GM19455 (cell line): ENCODE results near the gene MFRP.

Experiments used
- ATAC-seq: cut with Tn5 transposase; IDR thresholded peaks from one replicate; pipeline ENCODE4 v1.9.1; 2021; ENCODE audit not compliant: unreplicated experiment

Gene MFRP

DNA sequence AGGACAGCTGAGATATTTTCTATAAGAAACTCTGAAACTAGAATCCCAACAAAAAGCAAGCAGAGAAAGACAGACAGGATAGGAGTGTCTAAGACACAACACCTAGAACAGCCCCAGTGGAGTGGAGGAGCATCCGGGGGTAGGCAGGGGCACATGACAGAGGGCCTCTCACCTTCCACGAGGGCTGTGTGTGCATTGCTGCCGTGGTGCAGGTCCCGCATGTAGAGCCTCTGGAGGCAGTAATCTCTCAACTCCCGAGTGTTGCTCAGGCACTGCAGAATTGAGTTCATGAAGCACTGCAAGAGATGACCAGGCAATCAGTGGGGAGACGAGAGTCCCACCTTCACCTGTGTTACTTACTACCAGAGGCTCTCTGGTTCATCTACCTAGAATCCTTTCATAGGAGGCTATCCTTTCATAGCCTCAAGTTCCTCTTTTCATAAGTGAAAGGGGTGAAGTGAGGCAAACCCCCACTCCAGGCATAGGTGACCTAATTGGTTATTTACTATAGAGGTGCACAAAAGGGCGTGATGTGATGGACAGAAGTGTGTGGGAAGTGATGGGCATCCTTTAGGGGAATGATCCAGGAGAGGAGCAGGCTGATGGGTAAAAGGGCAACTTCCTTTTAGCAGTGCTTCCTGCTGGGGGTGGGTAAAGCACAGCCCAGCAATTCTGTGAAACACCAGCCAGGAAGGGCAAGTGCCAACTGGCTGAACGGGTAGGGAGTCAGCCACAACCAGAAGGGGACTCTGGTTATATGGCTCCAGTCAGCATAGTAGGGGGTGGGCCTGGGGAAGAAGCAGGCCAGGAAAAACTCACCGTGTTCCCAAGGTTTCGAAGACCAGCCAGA, 13.1 kb upstream of the MFRP start:
- no peak for ATAC-seq

DNA sequence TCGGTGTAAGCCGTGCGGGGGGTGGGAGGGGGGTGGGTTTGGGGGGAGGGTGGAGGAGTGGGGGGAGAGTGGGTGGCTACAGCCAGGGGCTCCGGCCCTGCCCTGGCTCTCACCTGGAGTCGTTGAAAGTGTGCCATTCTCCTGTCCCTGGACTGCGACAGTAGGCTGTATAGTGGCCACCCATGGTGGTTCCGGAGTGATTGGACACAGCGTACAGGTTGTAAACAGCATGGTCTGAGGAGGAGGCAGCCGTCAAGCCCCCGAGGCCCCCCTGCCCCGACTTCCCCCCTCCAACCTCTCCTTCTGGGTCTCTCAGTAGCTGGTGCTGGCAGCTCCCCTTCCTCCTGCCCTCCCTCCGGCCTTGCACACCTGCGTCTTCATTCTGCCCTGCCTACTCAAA, 10.6 kb upstream of the MFRP start:
- ATAC-seq = no peak

DNA sequence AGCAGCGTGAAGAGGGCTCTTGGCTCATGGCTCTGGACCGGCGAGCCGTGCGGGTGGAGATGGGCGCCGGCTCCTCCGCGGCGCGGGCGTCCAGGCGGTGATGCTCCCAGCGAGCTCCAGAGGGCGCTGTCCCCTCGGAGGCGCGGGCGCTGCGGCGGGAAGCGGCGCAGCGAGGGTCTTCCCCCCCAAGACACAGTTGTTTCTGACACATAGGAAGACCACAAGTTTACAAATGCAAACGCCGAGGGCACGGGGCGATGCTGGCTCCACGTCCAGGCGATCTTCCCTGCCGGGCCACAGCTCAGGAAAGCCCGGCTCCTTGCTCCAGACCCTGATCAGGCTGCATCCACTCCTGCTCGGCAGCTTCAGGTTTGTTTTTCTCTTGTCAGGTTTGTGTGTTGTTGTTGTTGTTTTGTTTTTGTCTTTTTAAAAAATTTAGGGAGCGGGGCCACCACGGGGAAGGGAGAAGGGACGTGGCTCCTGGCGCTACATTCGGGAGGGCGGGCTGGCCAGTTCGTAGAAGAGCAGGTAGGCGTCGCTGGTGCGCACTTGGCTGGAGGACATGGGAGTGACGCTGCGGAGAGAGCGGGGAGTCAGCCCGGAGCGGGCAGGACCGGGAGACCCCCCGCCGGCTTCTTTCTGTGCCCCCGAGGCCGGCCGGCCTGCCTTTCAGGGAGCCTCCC, 10.0 kb upstream of the MFRP start:
- peak; percentile 64 for ATAC-seq

DNA sequence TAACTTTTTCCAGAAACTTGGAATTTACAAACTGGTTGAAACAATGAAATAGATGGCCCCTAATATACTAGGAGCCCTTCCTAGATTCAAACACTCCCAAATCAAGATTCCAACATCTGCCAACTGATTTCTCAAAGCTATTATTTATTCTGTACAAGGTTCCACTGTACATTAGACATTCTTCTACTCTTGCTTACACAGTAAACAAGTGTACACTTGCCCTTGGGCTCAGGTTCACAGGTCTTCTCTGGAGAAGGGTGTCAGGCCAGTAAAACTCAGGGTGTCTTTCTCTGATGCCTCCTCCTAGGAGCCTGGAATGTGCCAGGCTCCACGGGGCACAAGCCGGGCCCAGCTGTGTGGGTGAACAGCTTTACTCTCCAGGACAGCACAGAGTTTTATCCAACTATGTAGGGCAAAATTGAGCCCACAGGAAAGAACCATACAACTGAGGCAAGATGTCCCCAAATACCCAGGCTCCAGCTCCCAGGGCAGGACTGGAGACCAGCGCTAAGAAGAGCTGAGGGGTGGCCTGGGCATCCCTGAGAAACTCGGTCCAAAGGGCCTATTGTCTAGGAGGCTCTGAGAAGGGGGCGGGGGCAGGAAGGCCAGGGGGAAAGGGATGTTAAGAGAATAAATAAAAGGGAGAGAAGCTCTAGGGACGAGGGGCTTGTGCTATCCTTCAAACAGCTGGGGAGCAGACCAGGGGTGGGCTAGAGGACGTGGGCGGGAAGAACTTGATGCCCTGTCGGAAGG, 8.8 kb upstream of the MFRP start:
- ATAC-seq = no peak

DNA sequence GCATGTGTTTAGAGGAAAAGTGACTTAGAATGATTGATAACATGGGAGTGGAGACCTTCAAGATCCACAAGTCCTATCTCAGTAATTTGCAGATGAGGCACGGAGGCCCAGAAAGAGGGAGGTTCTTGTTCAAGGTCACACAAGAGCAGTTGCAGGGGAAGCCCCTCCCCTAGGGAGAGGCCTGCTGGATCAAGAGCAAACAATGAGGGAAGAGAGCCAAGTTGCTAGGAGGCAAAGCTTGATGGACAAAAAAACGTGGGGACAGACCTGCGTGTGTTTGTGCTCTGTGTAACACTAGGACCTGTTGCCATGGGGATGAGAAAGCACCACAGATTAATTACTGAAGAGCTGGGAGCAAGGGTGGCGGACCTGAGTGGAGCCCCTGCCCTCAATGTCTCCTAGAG, 6.4 kb upstream of the MFRP start:
- ATAC-seq = no peak

DNA sequence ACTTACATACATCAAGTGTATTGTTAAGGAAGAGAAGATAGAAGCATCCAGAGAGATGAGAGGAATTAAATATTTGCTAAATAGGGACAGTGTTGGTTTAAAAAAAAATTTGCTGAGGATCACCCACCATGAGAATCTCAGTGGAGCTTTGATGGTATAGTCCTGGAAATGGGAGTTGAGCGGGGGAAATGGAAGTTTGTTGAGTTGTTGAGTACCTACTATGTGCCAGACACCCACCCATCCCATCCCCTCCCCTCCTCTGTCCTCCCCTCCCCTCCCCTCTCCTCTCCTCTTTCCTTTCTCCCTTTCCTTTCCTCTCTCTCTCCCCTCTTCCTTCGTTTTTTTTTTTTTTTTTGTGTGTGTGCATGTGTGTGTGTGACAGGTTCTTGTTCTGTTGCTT, 4.7 kb upstream of the MFRP start:
- ATAC-seq = no peak

DNA sequence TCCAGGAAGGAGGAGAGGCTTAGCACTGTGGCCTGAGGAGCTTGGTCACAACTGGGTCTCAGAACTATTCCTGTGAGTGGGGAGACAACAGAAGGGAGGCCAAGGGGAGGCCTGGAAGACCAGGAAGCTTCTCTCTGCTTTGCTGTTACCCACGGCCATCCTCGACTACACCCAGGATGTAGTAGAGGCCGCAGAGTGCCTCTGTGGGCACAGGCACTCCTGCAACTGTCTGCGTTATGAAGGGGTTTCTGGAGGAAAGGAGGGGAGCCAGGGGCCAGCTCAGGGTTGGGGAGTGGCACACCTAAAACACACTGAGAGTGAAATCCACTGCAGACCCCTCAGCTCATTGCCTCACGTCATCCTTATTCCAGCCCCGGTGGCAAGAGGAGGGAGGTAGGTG, 3.8 kb upstream of the MFRP start:
- no peak for ATAC-seq

DNA sequence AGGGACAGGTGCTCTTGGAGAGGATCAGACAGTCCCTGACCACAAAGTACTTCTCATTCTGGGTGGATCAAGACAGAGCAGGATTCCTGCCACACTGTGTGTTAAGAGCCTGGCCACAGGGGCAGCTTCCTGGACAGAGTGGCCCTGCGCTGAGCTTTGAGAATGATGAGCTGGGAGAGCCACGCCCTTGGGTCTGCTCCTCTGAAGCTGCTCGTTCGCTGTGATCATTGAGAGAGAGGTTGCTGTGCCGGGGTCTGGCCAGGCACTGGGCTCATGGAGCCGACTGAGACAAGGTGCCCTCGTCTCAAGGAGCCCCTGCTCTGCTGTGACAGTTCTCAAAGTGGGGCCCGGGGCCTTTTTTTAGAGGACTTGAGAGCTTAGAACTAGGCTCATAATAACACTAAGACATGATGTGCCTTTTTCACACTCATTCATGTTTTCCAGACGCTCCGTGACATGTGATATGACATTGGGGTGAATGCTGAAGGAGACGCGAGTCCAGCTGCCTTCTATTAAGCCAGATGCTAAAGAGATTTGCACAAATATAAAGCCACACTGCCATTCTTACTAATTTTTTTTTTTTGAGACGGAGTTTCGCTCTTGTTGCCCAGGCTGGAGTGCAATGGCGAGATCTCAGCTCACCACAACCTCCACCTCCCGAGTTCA, 1.6 kb upstream of the MFRP start:
- no peak for ATAC-seq

DNA sequence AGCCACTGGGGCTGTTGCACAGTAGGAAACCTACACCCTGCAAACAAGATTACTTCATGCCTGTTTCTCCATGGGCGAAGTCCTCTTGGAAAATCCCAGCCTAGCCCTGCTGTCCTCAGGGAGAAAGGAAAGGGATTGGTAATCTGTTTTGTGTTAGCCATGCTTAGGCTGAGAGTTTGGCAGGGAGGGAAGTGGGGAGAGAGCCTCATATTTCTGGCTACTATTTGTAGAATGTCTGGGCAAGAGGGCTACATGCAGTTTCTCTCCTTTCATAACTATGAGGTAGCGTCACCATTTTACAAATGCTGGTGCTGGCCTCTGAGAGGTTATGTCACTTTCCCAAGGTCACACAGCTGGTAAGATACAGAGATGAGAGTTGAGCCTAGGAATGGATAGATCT, 737 bp upstream of the MFRP start:
- ATAC-seq = no peak

DNA sequence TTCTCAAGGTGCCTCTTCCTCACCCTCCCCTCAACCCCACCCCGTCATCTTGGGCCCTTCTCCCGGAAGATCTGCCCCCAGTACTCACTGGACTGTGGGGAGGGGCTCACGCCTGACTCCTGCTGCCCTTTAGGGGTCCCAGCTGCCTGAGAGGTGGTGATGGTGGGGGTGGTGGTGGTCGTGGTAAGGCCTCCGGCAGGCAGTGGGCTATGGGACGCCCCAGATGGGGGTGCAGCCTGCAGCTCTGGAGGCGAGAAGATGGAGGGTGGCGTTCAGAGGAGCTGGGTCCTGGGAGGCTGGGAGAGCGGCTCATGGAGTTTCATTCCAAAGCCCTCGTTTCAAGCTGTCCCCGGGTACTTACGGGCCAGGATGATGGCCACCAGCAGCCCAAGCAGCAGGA, 820 bp downstream of the MFRP start:
- no peak for ATAC-seq

DNA sequence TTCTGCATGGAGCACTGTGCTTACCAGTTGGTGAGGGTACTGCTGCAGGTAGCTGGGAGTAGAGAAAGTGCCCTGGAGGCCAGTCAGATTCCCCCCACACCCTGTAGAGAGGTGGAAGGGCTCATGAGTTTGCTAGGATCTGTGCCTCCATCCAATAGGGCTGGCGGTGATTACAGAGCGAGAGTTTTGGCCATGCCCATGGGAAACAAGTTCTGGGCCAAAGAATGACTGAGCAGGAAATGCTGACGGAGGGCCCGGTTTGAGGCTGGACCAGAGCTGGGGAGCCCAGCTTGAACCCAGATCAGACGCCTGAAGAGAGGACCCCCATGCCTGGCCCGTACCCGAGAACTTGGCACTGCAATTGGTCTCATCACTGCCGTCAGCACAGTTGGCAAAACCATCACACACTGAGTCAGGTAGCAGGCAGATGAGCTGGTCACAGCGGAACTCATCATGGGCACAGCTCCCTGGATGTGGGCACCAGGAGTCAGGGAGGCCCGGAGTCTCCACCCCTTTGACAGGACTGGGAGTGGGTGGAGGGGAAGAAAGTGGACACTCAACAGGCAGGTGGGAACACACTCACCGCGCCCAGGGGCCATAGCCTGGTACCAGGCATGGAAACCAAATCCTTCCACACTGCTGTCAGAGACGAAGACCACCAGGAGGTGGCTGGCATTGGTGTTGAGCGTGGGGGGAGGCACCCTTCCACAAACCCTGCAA, 2.1 kb downstream of the MFRP start:
- no peak for ATAC-seq

DNA sequence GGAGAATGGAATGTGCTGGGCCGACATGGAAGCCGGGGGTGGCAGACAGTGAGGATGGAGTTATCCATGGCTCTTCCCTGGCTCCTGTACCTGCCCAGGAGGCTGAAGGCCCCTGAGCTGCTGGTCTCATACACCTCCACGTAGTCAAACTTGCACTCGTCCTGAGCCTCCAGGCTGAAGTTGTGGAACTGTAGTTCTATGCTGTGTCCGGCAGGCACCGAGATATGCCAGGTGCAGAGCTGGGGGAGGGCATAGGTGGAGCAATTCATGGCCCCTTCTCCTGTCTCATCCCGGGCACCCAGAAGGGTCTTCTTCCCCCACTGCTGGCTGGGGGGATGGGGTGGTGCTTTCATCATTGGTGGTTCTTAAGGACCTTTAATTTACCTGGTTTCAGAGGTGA, 2.8 kb downstream of the MFRP start:
- ATAC-seq = no peak

DNA sequence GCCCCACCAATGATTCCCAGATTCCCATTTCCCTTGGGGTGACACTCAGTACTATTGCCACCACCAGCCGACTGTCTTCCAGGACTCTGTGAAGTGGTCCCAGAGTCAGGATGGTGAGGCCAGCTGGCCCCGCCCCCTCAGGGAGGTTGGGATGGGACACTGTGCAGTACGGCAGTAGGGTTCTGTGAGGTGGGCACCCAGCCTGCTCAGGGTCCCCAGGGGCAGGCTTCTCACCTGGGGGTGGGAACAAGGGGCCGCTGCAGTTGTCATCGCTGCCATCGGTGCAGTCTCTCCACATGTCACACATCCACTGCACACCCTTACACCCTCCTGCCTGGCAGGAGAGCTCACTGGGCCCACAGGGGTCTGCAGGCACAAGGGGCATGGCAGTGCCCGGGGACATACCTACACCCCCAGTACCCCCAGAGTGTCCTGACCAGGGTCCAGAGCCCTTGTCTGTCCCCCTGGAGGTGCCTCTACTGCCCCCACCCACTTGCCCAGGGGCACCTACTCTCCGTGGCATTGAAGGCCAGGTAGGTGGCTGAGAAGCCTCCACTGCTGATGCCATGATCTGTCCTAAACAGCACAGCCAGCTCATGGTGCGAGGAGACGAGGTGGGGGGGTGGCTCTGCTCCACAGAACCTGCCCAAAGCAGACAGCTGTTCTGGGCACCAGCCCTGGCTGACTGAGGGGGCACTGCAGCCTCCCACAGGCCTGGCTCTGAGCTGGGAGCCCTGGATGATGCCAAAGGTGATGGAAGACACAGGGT, 4.0 kb downstream of the MFRP start:
- ATAC-seq = no peak

DNA sequence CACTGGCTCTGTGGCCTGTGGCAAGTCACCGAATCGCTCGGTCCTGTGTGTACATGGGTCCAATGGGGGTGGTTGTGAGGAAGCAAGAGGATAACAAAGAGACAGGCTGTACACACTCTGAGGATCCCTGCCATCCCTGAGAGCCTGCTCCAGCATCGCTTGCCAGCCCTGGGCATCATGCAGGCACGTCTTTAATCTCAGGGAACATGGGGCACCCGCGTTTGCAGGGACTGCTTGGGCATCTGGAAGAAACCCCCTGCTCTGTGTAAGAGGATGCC, 4.5 kb downstream of the MFRP start:
- ATAC-seq = no peak

DNA sequence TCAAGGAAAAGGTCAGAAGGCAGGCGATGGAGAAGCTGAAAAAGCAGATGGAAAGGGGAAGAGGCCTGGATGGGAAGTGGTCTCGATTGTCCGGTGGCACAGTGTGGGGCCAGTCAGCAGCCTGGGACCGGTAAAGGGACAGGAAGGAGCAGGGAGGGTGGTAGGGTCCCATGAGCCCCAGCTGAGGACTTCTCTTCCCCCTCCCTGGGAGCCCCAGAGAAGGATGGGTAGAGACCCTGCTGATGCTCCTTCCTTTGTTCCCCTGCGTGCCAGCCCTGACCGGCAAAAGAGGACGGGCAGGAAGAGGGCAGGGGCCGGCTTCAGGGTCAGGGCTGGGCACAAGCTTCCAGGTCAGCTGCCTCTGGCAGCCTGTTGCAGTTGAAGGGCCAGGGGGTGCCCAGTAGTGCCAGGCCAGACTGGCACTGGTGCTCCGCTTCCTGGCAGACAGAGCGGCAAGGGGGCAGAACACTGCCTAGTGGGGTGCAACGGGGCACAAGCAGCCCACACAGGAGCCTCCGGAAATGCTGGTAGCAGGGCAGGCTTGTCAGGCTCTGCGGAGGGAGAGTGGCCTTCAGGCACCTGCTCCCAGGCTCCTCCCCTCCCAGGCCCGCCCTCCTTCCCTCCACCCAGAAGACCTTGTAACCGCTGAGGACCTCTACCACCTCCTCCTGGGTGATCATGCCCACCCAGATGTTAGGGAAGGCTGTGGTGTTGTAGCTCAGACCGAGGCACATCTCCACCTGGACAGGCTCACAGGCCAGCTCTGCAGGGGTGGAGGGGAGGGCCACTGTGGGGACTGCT, 5.1 kb downstream of the MFRP start:
- ATAC-seq = no peak

DNA sequence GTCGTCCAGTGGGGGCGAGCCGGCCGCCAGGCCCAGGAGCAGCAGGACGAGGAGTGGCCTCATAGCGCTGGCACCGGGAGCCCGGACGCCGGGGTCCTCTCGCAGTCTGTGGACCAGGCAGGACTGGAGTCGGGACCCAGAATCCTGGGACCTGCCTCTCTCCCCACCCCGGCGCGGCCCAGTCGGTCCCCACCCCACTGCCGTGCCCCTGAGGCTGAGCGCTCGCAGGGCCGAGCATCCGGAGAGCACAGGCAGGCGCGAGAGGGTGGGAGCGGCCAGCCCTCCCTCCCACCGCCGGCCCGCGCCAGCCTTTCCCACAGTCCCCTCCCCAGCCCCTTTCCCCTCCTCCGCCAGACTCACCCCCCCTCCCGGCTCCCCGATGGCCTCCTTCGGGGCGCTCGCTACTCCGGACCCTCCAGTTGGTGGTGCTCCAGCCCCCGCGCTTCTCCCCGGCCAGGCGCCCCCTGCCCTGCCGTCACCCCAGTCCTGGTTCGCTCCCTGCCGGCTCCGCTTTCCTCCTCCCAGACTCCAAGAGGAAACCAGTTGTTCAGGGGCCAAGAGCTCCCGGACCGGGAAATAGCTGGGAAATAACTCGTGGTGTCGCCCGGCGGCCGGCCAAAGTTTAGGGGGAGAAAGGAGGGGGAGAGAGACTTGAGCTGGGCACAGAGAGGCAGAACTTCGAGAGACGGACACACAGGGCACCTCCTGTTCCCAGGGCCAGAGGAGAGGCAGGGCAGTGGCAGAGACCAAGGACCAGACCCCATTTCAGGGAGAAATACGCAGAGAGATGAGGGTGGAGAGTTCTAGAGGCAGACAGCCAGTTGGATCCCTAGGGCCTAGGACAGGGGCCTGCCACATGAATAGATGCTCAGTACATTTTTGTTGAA, 5.9 kb downstream of the MFRP start, which contains the start of gene C1QTNF5:
Gene C1QTNF5 (minus strand): TSS at position 549 of the 887 bp plus-strand sequence. CDS start 486 bp downstream, at position 63.
- no peak for ATAC-seq

DNA sequence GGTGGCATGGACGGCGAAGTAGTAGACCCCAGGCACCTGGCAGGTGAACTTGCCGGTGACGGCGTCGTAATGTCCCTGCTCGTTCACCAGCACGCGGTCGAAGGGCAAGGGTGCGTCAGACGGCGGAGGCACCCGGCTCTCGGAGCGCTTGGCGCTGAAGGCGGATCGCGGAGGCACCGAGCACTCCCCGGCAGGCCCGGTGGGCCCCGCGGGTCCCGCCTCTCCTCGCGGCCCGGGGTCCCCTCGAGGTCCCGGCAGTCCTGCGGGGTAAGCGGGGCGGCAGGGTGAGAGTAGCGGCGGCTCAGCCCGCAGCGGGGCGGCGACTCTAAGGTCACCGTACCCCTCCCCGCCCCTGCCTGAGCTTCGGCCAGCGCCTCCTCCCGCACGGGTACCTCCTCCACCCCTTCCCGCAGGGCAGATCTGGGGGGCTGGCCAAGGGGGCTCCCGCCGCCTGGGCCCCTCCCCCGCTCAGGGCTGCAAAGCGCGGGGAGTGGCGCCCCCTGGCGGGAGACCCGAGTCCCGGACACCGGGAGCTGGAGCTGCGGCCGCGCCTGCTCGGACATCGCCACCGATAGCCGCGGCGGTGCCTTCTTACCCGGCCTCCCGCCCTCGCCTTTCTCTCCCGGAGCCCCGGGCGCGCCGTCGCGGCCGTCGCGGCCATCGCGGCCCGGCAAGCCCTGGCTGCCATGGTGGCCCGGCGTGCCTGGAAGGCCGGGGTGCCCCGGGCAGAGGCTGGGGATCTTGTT, 6.7 kb downstream of the MFRP start:
- ATAC-seq = no peak
